ENCODE measurements around the gene SLIT3.

- TF ChIP-seq POLR2A (IDR thresholded peaks at IDR 0.05) = no peak
- no peak for TF ChIP-seq CTCF (IDR thresholded peaks at IDR 0.05)
Observed at GRCh38 chr5:169051351-169051750, 249.6 kb downstream of the SLIT3 start.
